Measurements from ENCODE around the gene NEXN.

The NEXN gene

DNA sequence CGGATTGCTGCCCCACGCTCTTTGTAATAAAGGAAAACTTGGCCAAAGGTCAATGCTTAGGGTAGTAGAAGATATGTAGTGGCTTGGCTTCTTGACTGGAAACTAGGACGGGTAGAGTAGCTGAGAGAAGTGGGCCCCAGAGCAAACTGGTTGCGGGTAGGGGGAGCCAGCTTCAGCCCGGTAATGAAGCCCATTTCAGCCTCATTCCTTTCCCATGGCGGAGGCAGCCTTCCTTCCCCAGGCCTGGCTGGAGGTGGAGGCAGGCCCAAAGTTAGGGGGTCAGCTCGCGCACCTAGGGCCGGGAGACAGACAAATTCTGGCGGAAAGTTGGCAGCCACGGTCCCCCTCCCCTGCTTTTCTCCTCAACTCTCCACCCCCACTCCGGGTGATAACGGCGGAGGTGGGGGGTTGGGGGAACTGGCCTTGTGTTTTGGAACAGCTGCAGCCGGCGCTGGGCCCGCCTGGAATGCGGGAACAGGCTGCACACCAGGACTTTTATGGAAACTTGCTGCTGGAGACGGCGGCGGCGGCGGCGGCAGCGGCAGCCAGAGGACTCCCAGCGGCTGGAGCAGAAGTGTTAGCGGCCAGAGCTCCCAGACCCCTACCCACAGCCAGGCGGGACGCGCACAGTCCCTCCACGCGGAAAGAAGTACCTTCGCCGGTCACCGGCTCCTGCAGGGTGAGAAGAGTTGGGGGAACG lies at the start of gene NEXN:
TSS of gene NEXN (plus strand) at position 544 of the 700 bp plus-strand sequence. CDS start 27,483 bp downstream, outside the sequence.
- peak in 30 of 56 donors; percentile 7 to 60 (median 29) for DNase-seq

DNA sequence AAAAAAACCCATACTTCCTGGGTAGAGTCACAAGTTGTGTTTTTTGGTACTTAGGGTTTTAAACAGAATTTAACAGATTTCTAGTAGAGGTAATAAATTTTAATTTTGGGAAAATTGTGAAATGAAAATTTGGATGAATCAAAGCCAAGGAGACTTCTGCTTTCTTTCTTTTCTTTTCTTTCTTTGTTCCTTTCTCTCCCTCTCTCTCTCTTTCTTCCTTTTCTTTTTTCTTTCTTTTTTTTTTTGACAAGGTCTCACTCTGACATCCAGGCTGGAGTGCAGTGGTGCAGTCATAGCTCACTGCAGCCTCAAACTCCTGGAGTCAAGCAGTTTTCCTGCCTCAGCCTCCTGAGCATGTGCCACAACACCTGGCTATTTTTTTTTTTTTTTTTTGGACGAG lies 46.9 kb upstream of the NEXN start:
- no peak for DNase-seq

GRCh38 chr1:77845951-77846350 lies 42.5 kb upstream of the NEXN start:
- no peak for DNase-seq

DNA sequence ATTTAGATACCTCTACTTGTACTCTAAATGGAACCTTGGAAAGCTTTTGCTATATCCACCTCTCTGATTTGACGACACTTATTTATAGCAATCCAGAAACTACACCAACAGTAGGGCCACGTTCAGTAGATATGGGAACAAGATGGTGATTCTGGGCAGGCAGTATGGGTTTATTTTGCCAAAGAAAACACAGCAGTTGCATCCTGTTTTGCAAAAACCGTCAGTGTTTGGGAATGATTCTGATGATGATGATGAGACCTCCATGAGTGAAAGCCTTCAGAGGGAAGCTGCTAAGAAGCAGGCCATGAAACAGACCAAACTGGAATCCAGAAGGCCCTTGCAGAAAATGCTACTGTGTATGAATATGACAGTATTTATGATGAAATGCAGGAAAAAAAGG lies 41.5 kb upstream of the NEXN start:
- no peak for DNase-seq

GRCh38 chr1:77847621-77848080 lies 40.8 kb upstream of the NEXN start:
- DNase-seq = no peak

- no peak for DNase-seq
Observed at GRCh38 chr1:77850082-77850481, 38.3 kb upstream of the NEXN start.

DNA sequence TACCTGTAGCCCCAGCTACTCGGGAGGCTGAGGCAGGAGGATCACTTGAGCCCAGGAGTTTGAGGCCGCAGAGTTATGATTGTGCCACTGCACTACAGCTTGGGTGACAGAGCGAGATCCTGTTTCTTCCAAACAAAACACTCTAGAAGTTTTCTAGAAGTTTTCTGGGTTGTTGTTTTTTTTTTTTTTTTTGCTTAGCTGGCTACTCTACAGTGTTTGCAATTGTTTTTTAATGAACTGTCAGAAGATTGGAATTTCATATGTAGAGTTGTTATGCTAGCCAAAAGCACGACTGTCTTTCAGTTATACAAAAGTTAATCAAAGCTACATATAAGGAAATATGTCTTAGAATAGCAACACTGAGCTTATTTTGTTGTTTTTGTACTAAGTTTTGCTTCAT lies 30.9 kb upstream of the NEXN start:
- DNase-seq = no peak

DNA sequence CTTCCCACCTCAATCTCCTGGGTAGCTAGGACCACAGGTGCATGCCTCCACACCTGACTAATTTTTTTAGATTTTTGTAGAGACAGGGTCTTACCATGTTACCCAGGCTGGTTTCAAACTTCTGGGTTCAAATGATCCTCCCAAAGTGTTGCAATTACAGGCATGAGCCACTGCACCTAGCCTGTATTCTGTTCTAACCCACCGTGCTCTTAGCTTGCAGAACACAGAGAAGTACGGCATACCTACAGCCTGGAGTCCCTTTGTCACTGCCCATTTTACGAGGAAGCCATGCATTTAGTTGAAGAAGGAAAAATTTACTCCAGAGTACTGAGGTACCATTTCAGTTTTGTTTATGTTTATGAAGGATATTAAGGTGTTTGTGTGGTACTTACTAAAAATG lies 29.7 kb upstream of the NEXN start:
- no peak for DNase-seq

DNA sequence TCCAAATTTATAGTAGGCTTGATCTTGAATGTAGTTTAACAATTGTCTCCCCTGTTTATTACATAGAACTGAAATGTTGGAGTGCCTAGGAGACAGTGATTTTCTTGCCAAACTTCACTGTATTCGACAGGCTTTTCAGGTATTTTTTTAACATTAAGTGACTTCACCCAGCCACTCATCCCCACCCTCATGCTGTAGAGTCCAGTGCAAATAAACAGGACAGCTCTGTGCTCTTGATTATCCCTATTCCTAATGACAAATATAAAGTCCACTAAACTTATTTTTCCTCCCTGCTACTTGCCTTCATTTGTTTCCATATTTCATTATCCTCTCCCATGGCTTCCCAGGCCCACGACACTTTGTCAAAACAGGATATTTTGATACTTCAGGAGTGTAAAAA lies 29.2 kb upstream of the NEXN start:
- DNase-seq = no peak

DNA sequence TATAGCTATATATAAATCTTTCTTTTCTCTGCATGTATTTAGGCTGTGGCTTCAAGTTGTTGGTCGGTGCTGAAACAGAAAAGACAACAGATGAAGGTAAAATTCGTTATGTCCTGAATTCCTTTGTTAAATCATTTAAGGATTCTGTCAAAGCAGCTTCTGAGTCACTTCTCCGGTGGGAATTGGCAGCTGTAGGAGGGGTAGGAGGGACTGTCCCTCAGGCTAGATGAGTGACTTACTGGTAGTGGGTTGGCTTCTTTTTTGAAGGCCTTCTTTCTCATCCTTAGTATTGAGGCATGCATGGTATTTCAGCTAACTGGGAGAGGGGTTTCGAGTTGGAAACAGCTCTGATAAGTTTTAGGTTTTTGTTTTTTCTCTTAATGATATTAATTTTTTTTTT lies 22.1 kb upstream of the NEXN start:
- no peak for DNase-seq

DNA sequence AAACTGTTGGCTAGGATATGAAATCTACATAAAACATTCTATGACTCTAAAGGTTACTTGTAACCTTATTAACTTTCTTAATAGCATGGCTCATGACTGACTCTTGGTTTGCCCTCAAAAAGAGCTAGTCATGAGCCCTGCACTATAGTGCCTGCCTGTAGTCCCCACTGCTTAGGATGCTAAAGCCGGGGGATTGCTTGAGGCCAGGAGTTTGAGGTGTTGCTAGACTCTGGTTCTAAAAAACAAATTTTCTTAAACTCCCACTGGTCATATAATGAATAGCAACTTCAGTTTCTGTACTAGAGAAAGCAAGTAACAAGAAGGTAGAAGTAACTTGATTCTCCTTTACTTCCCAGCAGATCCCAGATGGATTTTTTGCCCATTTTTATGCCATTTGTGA lies 15.8 kb upstream of the NEXN start:
- no peak for DNase-seq

DNA sequence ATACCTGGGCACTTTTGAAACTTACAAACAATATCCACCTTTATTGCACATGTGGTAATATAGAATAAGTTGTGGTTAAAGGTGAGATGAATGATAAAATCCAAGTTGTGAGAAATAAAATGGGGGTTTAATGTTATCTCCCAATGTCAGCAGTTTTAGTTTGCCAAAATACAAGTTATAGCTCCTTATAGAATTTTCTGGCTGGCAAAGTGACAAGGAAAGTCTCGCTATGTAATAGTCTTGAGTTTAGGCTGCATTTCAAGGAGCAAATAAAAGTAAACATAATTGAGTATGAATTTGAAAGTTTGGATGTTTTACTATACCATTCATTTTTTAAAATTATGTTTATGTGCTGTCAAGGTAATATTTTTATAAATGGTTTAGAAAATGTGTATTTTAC lies 15.0 kb upstream of the NEXN start:
- no peak for DNase-seq

- no peak for DNase-seq
Observed at GRCh38 chr1:77874804-77875445, 13.5 kb upstream of the NEXN start.

GRCh38 chr1:77876884-77877283 lies 11.5 kb upstream of the NEXN start:
- DNase-seq = no peak

GRCh38 chr1:77881061-77881460 lies 7.4 kb upstream of the NEXN start:
- no peak for DNase-seq

- no peak for DNase-seq
Observed at GRCh38 chr1:77882411-77882810, 6.0 kb upstream of the NEXN start.

DNA sequence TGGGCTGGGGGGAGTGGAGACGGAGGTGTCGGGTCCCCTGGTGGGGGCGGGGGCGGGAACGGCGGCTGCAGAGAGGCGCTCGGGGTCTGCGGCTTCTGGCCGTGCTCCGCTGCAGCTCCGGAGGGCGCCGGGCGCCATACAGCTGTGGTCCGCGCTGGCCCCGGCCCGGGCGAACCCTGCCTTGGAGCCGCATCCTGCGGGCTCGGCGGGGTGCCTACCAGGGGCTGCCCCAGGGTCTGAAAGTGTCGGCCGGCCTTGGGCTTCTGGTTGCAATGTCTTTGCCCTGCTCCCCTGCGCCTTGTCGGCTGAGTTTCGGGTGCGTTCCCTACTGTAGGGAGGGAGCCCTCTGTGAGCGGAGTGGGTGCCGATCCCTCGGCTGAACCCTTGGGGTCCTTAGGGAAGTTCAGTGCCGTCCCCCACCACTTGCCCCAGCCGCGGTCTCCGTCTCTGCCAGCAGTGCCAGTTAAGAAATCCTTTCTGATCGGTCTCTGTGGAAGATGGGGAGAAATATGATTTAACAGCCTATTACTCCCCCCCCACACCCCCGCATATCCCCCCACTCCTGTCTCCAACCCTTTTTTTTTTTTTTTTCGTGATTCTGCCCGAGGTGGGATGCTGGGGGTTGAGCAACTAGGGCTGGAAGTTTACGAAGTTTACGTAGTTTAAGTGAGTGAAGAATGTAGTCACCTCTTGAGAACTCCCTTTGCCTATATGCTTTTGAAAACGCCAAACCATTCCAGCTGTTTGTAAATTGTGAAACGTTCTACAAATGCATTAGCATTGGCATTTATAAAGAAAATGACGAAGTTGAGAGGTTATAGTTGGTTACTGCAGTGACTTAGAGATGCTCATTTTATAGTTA lies 588 bp downstream of the NEXN start:
- DNase-seq = peak in 13 of 56 donors; percentile 8 to 60 (median 33)

DNA sequence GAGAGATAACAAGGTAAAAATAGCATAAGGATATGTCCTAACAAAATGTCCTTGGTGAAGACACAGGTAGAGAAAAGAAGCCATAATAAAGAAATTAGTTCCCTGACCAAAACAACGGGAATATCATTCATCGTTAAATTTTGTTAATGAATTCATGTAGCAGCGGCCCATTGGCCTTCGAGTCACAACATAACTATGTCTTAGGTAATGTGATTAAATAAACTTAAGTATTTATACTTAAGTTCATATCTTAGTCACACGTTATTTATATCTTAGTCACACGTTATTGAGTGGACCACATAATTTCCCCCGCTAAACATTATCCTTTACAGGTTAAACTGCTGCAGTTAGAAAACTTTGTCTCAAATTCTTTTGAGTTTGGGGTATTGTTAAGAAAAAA lies 1.2 kb downstream of the NEXN start:
- no peak for DNase-seq

GRCh38 chr1:77891200-77891599 lies 2.8 kb downstream of the NEXN start:
- no peak for DNase-seq

- DNase-seq = no peak
Observed at GRCh38 chr1:77899647-77900320, 11.4 kb downstream of the NEXN start.

- DNase-seq = peak in 13 of 56 donors; percentile 0 to 24 (median 6)
Observed at GRCh38 chr1:77900687-77901293, 12.4 kb downstream of the NEXN start.
